HG02610 (cell line): ENCODE data around the gene KDM4C.

Experiments
- ATAC-seq: cut with Tn5 transposase; IDR thresholded peaks from one replicate; pipeline ENCODE4 v1.9.1; 2021; ENCODE audit warnings: mild to moderate bottlenecking, moderate library complexity; ENCODE audit not compliant: unreplicated experiment

Gene KDM4C

GRCh38 chr9:6960777-6961176 is 203.0 kb downstream of the KDM4C start:
- ATAC-seq: peak; percentile 97

- no peak for ATAC-seq
Measured at GRCh38 chr9:6961845-6962522, 204.2 kb downstream of the KDM4C start.

- no peak for ATAC-seq
Measured at GRCh38 chr9:6965566-6965965, 207.8 kb downstream of the KDM4C start.

- no peak for ATAC-seq
Measured at GRCh38 chr9:6968271-6968670, 210.5 kb downstream of the KDM4C start.

- ATAC-seq: no peak
Measured at GRCh38 chr9:6969805-6970204, 212.0 kb downstream of the KDM4C start.

- ATAC-seq: no peak
Measured at GRCh38 chr9:6973089-6973488, 215.3 kb downstream of the KDM4C start.

- ATAC-seq: peak; percentile 99
Measured at GRCh38 chr9:6973762-6974161, 216.0 kb downstream of the KDM4C start.

GRCh38 chr9:6975198-6975597 is 217.4 kb downstream of the KDM4C start:
- ATAC-seq: no peak

GRCh38 chr9:6977761-6978160 is 220.0 kb downstream of the KDM4C start:
- no peak for ATAC-seq

GRCh38 chr9:6978591-6978990 is 220.8 kb downstream of the KDM4C start:
- no peak for ATAC-seq

- no peak for ATAC-seq
Measured at GRCh38 chr9:6984941-6985578, 227.3 kb downstream of the KDM4C start.

- ATAC-seq: no peak
Measured at GRCh38 chr9:6986141-6986815, 228.5 kb downstream of the KDM4C start.

- ATAC-seq: no peak
Measured at GRCh38 chr9:6987381-6987780, 229.6 kb downstream of the KDM4C start.

GRCh38 chr9:6991418-6991817 is 233.6 kb downstream of the KDM4C start:
- no peak for ATAC-seq

- ATAC-seq: no peak
Measured at GRCh38 chr9:6996061-6996854, 238.5 kb downstream of the KDM4C start.

- no peak for ATAC-seq
Measured at GRCh38 chr9:6997330-6997729, 239.6 kb downstream of the KDM4C start.

GRCh38 chr9:6999794-7000193 is 242.0 kb downstream of the KDM4C start:
- ATAC-seq: no peak

- no peak for ATAC-seq
Measured at GRCh38 chr9:7001571-7001970, 243.8 kb downstream of the KDM4C start.

- ATAC-seq: no peak
Measured at GRCh38 chr9:7003861-7004260, 246.1 kb downstream of the KDM4C start.

GRCh38 chr9:7006417-7006816 is 248.6 kb downstream of the KDM4C start:
- peak; percentile 54 for ATAC-seq

- no peak for ATAC-seq
Measured at GRCh38 chr9:7008411-7008810, 250.6 kb downstream of the KDM4C start.
